Fibroblast of villous mesenchyme (primary cell): ENCODE measurements around the gene TMEM270. TPM values are rescaled to one million over a fixed set of nuclear protein-coding genes. Genes with fewer than 3 reads are reported as not detected.
A peak's percentile ranks its signal among the peaks of the same experiment; 100 is the strongest.
"Not testable (repeated sequence)": the region's sequence is repeated elsewhere in the genome, so short reads cannot be mapped to it uniquely, and the experiment has no call there.

ENCODE experiments used
- DNase-seq: peaks from one replicate; pipeline ENCODE4 v3.0.0-alpha.2; 2010; ENCODE audit warnings: low read depth
- H3K4me3 ChIP-seq: 2 replicates; pipeline ENCODE4 v1.5.1; 2011; ENCODE audit warnings: low read depth, mild to moderate bottlenecking, low read length
- CTCF ChIP-seq: IDR thresholded peaks from 2 replicates; pipeline ENCODE4 v1.5.1; 2012; ENCODE audit warnings: low read depth, mild to moderate bottlenecking, low read length; ENCODE audit not compliant: insufficient read depth
- total RNA-seq: library from RNA; depleted of rRNA; stranded (reverse); fragments of >200 nt; gene quantifications from 2 replicates; pipeline ENCODE4 v1.2.3, GENCODE V29; 2012

Gene TMEM270
- total RNA-seq, 1 donor, result not detected

- DNase-seq, result no peak
- no peak overlapping the region for H3K4me3 ChIP-seq
- no peak for TF ChIP-seq CTCF
Measured at GRCh38 chr7:73840715-73841379, 20.1 kb upstream of the TMEM270 start.

GRCh38 chr7:73841689-73842066, 19.3 kb upstream of the TMEM270 start:
- H3K4me3 ChIP-seq, result peak overlapping the region; percentile 70
- TF ChIP-seq CTCF, result no peak
- no peak for DNase-seq

- no peak for TF ChIP-seq CTCF
- H3K4me3 ChIP-seq, result peak within 1 kb of the TSS; percentile 70
- peak; percentile 91 for DNase-seq
Measured at GRCh38 chr7:73842067-73842976, 18.6 kb upstream of the TMEM270 start, which contains the start of gene METTL27. TSS of gene METTL27 (minus strand) at chr7:73842516. CDS start at chr7:73842140, 376 bp downstream.

DNA sequence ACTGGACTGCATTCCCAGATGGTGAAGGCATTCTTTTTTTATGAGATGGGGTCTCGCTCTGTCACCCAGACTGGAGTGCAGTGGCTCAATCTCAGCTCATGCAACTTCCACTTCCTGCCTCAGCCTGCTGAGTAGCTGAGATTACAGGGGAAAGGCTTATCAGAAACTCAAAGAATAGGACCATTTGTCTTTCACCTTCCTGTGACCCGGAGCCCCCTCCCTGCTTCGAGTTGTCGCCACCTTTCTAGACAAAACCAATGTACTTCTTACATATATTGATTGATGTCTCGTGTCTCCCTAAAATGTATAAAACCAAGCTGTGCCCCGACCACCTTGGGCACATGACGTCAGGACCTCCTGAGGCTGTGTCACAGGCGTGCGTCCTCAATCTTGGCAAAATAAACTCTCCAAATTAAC, 16.8 kb upstream of the TMEM270 start:
- TF ChIP-seq CTCF, result no peak
- H3K4me3 ChIP-seq, result no peak overlapping the region
- no peak for DNase-seq

DNA sequence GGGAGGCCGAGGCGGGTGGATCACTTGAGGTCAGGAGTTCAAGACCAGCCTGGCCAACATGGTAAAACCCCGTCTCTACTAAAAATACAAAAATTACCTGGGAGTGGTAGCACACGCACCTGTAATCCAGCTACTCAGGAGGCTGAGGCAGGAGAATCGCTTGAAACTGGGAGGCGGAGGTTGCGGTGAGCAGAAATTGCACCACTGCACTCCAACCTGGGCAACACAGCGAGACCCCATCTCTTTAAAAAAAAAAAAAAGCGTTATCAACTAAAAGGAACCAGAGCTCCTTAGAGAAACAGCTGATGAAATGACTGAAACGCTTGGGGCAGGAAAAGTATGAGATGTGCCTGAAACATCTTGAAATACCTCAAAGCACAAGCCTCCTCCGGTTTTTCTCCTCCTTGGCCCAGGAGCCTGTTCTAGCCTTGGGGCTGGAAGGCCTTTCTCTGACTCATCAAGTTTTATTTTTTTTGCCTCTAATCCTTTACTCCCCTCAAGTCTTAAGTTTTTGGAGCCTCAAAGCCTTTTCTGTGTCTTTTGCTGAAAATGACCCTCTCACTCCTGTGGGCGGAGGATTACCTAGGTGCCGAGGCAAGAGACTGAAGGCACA, 16.0 kb upstream of the TMEM270 start:
- TF ChIP-seq CTCF, result no peak
- peak; percentile 73 for DNase-seq
- no peak overlapping the region for H3K4me3 ChIP-seq

GRCh38 chr7:73845701-73846195, 15.2 kb upstream of the TMEM270 start:
- H3K4me3 ChIP-seq, result not testable (repeated sequence)
- peak; percentile 86 for DNase-seq
